Measurements from ENCODE around the gene CENPT. TPM values are rescaled to one million over a fixed set of nuclear protein-coding genes. Genes with fewer than 3 reads are reported as not detected.

Gene CENPT
- total and polyA plus RNA-seq, 2 donors (not counting 1 experiment from before 2014, with no cell fraction given): 23.1 to 30.2 TPM

- H3K9me3 ChIP-seq (ENCODE audit: control insufficient read depth, insufficient read depth, low read depth, low read length): no peaks in the 10 kb centered on the region
- TF ChIP-seq EZH2 (IDR thresholded peaks at IDR 0.05; ENCODE audit: low read length, missing control alignments): no peak
- TF ChIP-seq CTCF (conservative IDR thresholded peaks at IDR 0.05 in 1 of 2, IDR thresholded peaks at IDR 0.05 in 1 of 2; ENCODE audit: low read depth in 1 of 2, low read length in 2 of 2): no peak
- no peak overlapping the region for H2AFZ ChIP-seq (ENCODE audit: low read length)
- H3K4me3 ChIP-seq (replicated peaks in 1 of 4; ENCODE audit: control extremely low read depth in 1 of 4, insufficient read depth in 1 of 4, low read depth in 3 of 4, low read length in 4 of 4): no peak overlapping the region
- no peak overlapping the region for H3K9ac ChIP-seq (ENCODE audit: insufficient read depth, low read length)
- H3K4me2 ChIP-seq (ENCODE audit: extremely low read depth, insufficient read depth, low read length): no peak overlapping the region
- no peaks in the 10 kb centered on the region for H3K27me3 ChIP-seq (ENCODE audit: control insufficient read depth, insufficient read depth, low read length)
- no peak for DNase-seq (ENCODE audit: low read depth in 2 of 2)
- H3K4me1 ChIP-seq (ENCODE audit: control insufficient read depth, extremely low read depth, insufficient read depth, low read length): no peaks in the 10 kb centered on the region
- H3K79me2 ChIP-seq (ENCODE audit: control insufficient read depth, insufficient read depth, low read length): no peaks in the 10 kb centered on the region
- no peak overlapping the region for H3K27ac ChIP-seq (ENCODE audit: insufficient read depth, low read length)
- H4K20me1 ChIP-seq (ENCODE audit: control insufficient read depth, extremely low read depth, insufficient read depth, low read length): no peaks in the 10 kb centered on the region
- H3K36me3 ChIP-seq (ENCODE audit: control insufficient read depth, insufficient read depth, low read length): no peaks in the 10 kb centered on the region
Observed at GRCh38 chr16:67811899-67812298, 35.6 kb downstream of the CENPT start.

- no peak for TF ChIP-seq EZH2 (IDR thresholded peaks at IDR 0.05; ENCODE audit: low read length, missing control alignments)
- peak in 1 of 2 donors; percentile 10 for TF ChIP-seq CTCF (conservative IDR thresholded peaks at IDR 0.05 in 1 of 2, IDR thresholded peaks at IDR 0.05 in 1 of 2; ENCODE audit: low read depth in 1 of 2, low read length in 2 of 2)
- Histone ChIP-seq H2AFZ (ENCODE audit: low read length) (peak overlapping the region; percentile 99), H3K27me3 (ENCODE audit: control insufficient read depth, insufficient read depth, low read length) (no peaks in the 10 kb centered on the region), H3K4me2 (ENCODE audit: extremely low read depth, insufficient read depth, low read length) (peak overlapping the region; percentile 93), H4K20me1 (ENCODE audit: control insufficient read depth, extremely low read depth, insufficient read depth, low read length) (no peaks in the 10 kb centered on the region), H3K9me3 (ENCODE audit: control insufficient read depth, insufficient read depth, low read depth, low read length) (no peaks in the 10 kb centered on the region), H3K79me2 (ENCODE audit: control insufficient read depth, insufficient read depth, low read length) (peaks cover 20% of the 10 kb centered on the region), H3K27ac (ENCODE audit: insufficient read depth, low read length) (peak overlapping the region; percentile 44), H3K4me1 (ENCODE audit: control insufficient read depth, extremely low read depth, insufficient read depth, low read length) (peaks cover 6% of the 10 kb centered on the region), H3K4me3 (replicated peaks in 1 of 4; ENCODE audit: control extremely low read depth in 1 of 4, insufficient read depth in 1 of 4, low read depth in 3 of 4, low read length in 4 of 4) (peak overlapping the region; percentile 63 to 99 (median 76)), H3K9ac (ENCODE audit: insufficient read depth, low read length) (peak overlapping the region; percentile 58), H3K36me3 (ENCODE audit: control insufficient read depth, insufficient read depth, low read length) (peaks cover 2% of the 10 kb centered on the region)
- DNase-seq (ENCODE audit: low read depth in 2 of 2): no peak
Observed at GRCh38 chr16:67807148-67807682, 40.3 kb downstream of the CENPT start.

- no peak for TF ChIP-seq EZH2 (IDR thresholded peaks at IDR 0.05; ENCODE audit: low read length, missing control alignments)
- no peak for TF ChIP-seq CTCF (conservative IDR thresholded peaks at IDR 0.05 in 1 of 2, IDR thresholded peaks at IDR 0.05 in 1 of 2; ENCODE audit: low read depth in 1 of 2, low read length in 2 of 2)
- Histone ChIP-seq H3K27me3 (ENCODE audit: control insufficient read depth, insufficient read depth, low read length) (no peaks in the 10 kb centered on the region), H4K20me1 (ENCODE audit: control insufficient read depth, extremely low read depth, insufficient read depth, low read length) (no peaks in the 10 kb centered on the region), H3K4me3 (replicated peaks in 1 of 4; ENCODE audit: control extremely low read depth in 1 of 4, insufficient read depth in 1 of 4, low read depth in 3 of 4, low read length in 4 of 4) (peak within 1 kb of the TSS; percentile 91 to 99 (median 92)), H3K36me3 (ENCODE audit: control insufficient read depth, insufficient read depth, low read length) (peaks cover 2% of the 10 kb centered on the region), H3K4me2 (ENCODE audit: extremely low read depth, insufficient read depth, low read length) (peak within 1 kb of the TSS; percentile 94), H2AFZ (ENCODE audit: low read length) (peak within 1 kb of the TSS; percentile 99), H3K9me3 (ENCODE audit: control insufficient read depth, insufficient read depth, low read depth, low read length) (no peaks in the 10 kb centered on the region), H3K4me1 (ENCODE audit: control insufficient read depth, extremely low read depth, insufficient read depth, low read length) (peaks cover 6% of the 10 kb centered on the region), H3K9ac (ENCODE audit: insufficient read depth, low read length) (peak within 1 kb of the TSS; percentile 76), H3K79me2 (ENCODE audit: control insufficient read depth, insufficient read depth, low read length) (peaks cover 20% of the 10 kb centered on the region), H3K27ac (ENCODE audit: insufficient read depth, low read length) (peak within 1 kb of the TSS; percentile 74)
- DNase-seq (ENCODE audit: low read depth in 2 of 2): peak; percentile 99
Observed at GRCh38 chr16:67806428-67807147, 40.9 kb downstream of the CENPT start, which contains the start of the genes RANBP10 and TSNAXIP1. Gene RANBP10 (minus strand): TSS chr16:67806560. CDS start chr16:67806536, 24 bp downstream. Gene TSNAXIP1 (plus strand): TSS chr16:67806889. CDS start chr16:67807150, 261 bp downstream.
